GM12865 (cell line): ENCODE data around the gene HRH2.

Source experiments
- DNase-seq: peaks from one replicate; pipeline ENCODE4 v3.0.0; 2010; ENCODE audit warnings: low read depth
- H3K4me3 ChIP-seq: 2 replicates; pipeline ENCODE4 v1.5.1; 2011; ENCODE audit warnings: mild to moderate bottlenecking, low read depth, low read length, control low read depth
- TF ChIP-seq, protein P1 (sequence below): IDR thresholded peaks from 2 replicates; pipeline ENCODE4 v1.5.1; 2011; ENCODE audit warnings: low read length, control low read depth, low read depth, inconsistent platforms; ENCODE audit not compliant: insufficient read depth; ENCODE audit errors: missing control alignments

HRH2 gene, protein sequence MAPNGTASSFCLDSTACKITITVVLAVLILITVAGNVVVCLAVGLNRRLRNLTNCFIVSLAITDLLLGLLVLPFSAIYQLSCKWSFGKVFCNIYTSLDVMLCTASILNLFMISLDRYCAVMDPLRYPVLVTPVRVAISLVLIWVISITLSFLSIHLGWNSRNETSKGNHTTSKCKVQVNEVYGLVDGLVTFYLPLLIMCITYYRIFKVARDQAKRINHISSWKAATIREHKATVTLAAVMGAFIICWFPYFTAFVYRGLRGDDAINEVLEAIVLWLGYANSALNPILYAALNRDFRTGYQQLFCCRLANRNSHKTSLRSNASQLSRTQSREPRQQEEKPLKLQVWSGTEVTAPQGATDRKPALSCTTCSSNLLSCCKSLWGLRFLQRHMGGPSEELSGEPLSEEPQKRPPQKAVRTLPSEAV

DNA sequence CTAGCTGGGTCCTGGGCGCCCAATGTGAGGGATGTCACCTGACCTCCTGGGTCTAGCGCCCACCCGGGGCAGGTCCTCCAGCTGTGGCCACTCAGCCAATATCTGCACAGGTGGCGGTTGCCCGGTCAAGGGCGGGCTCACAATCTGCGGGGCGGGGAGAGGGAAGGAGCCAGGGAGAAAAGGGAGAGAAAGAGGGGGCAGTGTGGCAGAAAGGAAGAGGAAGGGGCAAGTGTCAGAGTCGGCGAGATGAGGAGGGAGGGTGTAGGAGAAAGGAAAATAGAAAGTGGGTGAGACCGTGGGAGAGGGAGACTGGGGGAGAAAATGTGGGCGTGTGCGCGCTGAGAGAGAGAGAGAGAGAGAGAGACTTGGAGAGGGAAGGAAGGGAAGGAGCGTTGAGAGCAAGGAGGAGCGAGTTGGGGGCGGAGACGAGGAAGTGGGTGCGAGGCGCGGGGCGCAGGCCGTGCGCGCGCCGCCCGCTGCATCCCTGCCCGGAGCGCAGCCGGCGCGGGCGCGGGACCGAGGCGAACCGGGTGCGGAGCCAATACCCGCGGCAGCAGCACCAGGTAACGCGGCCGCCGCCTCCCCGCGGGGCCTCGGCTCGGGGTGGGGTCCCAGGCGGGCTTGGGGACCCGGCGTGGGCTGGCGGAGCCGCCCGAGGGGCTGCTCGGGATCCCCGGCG, at the start of gene HRH2:
Gene HRH2, plus strand, starts transcription at position 479 of the 679 bp plus-strand sequence. CDS start 25,163 bp downstream, outside the sequence.
- TF ChIP-seq, protein P1, sequence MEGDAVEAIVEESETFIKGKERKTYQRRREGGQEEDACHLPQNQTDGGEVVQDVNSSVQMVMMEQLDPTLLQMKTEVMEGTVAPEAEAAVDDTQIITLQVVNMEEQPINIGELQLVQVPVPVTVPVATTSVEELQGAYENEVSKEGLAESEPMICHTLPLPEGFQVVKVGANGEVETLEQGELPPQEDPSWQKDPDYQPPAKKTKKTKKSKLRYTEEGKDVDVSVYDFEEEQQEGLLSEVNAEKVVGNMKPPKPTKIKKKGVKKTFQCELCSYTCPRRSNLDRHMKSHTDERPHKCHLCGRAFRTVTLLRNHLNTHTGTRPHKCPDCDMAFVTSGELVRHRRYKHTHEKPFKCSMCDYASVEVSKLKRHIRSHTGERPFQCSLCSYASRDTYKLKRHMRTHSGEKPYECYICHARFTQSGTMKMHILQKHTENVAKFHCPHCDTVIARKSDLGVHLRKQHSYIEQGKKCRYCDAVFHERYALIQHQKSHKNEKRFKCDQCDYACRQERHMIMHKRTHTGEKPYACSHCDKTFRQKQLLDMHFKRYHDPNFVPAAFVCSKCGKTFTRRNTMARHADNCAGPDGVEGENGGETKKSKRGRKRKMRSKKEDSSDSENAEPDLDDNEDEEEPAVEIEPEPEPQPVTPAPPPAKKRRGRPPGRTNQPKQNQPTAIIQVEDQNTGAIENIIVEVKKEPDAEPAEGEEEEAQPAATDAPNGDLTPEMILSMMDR = no peak
- DNase-seq = no peak
- H3K4me3 ChIP-seq = no peak within 1 kb of the TSS

DNA sequence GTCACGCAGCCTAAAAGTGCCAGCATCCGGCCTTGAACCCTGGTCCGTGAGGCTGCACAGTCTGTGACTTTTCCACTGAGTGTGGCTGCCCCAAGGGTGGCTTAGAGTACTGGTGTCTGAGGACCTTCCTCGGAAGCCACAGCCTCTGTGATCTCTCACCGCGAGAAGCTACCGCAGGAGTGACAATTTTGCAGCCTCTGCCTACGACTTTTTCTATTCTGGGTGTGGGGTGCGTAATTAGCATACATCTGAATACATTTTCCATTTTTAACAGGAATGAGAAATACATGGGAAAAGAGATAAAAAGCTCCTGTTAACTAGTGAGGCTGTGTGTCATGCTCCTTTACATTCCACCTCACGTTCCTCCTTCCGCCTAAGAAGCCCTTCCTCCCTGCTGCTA, 48.3 kb upstream of the HRH2 start:
- TF ChIP-seq, protein P1 = no peak

DNA sequence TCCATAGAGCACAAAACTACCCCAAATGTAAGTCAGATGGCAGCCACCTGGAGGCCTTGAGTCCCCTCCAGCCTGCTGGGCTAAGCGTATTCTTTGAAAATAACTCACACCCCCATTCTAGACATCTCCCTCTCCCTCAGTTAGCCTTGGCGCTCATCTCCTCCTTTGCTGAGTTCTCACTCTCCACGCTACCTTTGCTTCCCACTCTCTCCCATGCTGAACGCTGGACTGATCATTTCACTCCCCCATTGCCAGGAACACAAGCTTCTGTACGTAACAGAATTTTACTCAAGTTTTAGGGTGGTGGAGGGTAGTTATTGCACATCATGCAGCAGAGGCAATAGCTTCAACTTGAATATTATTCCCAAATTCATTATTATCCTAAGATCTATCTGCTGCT, 47.5 kb upstream of the HRH2 start:
- no peak for DNase-seq
- TF ChIP-seq, protein P1 = no peak
- no peak overlapping the region for H3K4me3 ChIP-seq

More for the DNA sequence above, 48.3 kb upstream of the HRH2 start:
- no peak overlapping the region for H3K4me3 ChIP-seq
- DNase-seq = no peak

DNA sequence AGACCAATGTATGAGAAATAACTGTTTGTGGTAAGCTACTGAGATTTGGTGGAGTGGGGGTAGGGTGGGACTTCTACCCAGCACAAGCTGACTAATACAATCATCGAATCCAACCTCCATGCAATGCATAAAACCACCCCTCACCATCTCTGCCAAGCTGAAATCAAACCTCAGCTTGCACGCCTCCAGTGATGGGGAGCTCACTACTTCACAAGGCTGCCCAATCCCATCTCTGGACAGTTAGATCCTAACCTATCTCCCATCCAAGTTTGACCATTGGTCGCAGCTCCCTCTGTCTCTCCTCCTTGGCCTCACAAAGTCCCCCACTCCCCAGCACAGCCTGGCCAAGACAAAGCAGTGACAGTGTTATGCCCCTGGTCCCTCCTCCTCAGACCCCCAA, 47.0 kb upstream of the HRH2 start:
- H3K4me3 ChIP-seq = no peak overlapping the region
- TF ChIP-seq, protein P1 = no peak
- no peak for DNase-seq

DNA sequence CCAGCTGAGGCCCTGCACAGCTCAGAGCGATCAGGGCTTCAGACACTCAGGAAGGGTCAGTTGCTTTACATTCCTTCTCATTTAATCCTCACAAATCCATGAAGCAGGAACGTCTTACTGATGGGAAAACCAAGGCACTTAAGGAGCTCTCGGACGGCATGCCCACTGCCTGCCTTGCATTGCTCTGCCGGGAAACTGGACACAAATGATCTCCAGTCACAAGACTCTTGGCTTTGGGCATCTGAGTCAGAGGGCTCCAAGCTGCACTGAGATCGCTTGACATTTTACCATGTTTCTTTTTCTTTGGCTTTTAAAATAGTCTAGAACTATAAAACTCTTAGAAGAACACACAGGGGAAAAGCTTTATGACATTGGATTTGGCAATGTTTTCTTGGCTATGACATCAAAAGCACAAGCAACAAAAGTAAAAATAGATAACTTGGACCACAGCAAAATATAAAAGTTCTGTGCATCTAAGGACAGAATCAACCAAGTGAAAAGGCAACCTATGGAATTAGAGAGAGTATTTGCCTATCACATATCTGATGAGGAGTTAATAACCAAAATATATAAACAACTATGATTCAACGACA, 43.6 kb upstream of the HRH2 start:
- DNase-seq = no peak
- TF ChIP-seq, protein P1 = no peak
- no peak overlapping the region for H3K4me3 ChIP-seq

DNA sequence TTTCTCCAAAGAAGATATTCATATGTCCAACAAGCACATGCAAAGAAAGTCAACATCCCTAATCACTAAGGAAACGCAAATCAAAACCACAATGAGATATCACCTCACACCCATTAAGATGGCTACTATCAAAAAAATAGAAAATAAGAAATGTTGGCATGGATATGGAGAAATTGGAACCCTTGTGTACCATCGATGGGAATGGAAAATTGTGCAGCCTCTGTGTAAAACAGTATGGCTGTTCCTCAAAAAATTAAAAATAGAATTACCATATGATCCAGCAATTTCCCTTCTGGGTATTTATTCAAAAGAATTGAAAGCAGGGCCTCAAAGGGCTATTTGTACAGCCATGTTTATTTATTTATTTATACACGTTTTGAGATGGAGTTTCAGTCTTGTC, 43.0 kb upstream of the HRH2 start:
- no peak overlapping the region for H3K4me3 ChIP-seq
- DNase-seq = no peak
- TF ChIP-seq, protein P1 = no peak
